GM12878 (cell line): ENCODE measurements around the gene CDHR2. TPM values are rescaled to one million over a fixed set of nuclear protein-coding genes. Genes with fewer than 3 reads are reported as not detected.

Experiments
- ATAC-seq: fragments of 200-7000 bp; cut with Tn5 transposase; 3 replicates; pipeline ENCODE4 v1.9.1; 2020; ENCODE audit warnings: mild to moderate bottlenecking, moderate library complexity
- BruUV-seq: library from RNA; stranded (reverse); fragments of 400-500 nt; replicated peaks from 2 replicates; lab custom pipeline; 2021; lab: Mats Ljungman, UMichigan
- CTCF ChIA-PET: fragments of 300-600 bp; sonication (Branson Sonifier 250); formaldehyde crosslinking; extraction: SDS; loops from one replicate; lab custom pipeline; 2021; ENCODE audit warnings: inconsistent platforms; lab: Yijun Ruan, JAX
- POLR2A ChIA-PET: fragments of 350-600 bp; formaldehyde crosslinking; extraction: SDS; loops from one replicate; lab custom pipeline; 2021; ENCODE audit warnings: inconsistent platforms; lab: Charles Lee
- RAD21 ChIA-PET: fragments of 300-600 bp; sonication (Branson Sonifier 250); formaldehyde crosslinking; loops from one replicate; lab custom pipeline; 2023; ENCODE audit warnings: antibody characterized with exemption; ENCODE audit not compliant: unreplicated experiment; lab: Charles Lee
- SMC1A ChIA-PET: fragments of 300-600 bp; sonication (Branson Sonifier 250); formaldehyde crosslinking; loops from one replicate; lab custom pipeline; 2023; ENCODE audit not compliant: unreplicated experiment, uncharacterized antibody; lab: Charles Lee
- DNase-seq: peaks from one replicate; pipeline ENCODE4 v3.0.0-alpha.2; 2011; ENCODE audit warnings: low read depth, low spot score
- FAIRE-seq: peaks from 3 replicates; lab custom pipeline; 2011; peaks lifted over from hg19 to GRCh38; lab: Jason Lieb, UNC
- H2AFZ ChIP-seq: 2 replicates; pipeline ENCODE4 v1.6.0; 2011; ENCODE audit warnings: low read depth, low read length, control low read depth; ENCODE audit not compliant: control insufficient read depth
- H3K27ac ChIP-seq: 2 replicates; pipeline ENCODE4 v1.5.1; 2011; ENCODE audit warnings: control low read depth; ENCODE audit not compliant: control insufficient read depth, insufficient read depth
- H3K27me3 ChIP-seq, 2 experiments: replicated peaks in 1 of 2; 2 replicates each; pipeline versions ENCODE4 v1.6.0 to v1.6.1; 2011; ENCODE audit warnings: low read length in 1 of 2; ENCODE audit not compliant: control insufficient read depth in 2 of 2, insufficient read depth in 2 of 2
- H3K36me3 ChIP-seq, 2 experiments: 2 replicates each; pipeline ENCODE4 v1.5.1; 2011; ENCODE audit warnings: low read length in 1 of 2; ENCODE audit not compliant: control insufficient read depth in 2 of 2, insufficient read depth in 2 of 2
- H3K4me1 ChIP-seq: 2 replicates; pipeline ENCODE4 v1.6.1; 2011; ENCODE audit warnings: mild to moderate bottlenecking, low read length, moderate library complexity, mixed read lengths; ENCODE audit not compliant: control insufficient read depth, insufficient read depth
- H3K4me2 ChIP-seq: 2 replicates; pipeline ENCODE4 v1.6.0; 2011; ENCODE audit warnings: control low read depth; ENCODE audit not compliant: control insufficient read depth, insufficient read depth
- H3K4me3 ChIP-seq: fragments of 200-600 bp; sonication (generic); 2 replicates; pipeline ENCODE4 v1.5.1; 2016
- H3K79me2 ChIP-seq: 2 replicates; pipeline ENCODE4 v1.6.0; 2011; ENCODE audit warnings: low read length; ENCODE audit not compliant: control insufficient read depth, insufficient read depth
- H3K9ac ChIP-seq: 2 replicates; pipeline ENCODE4 v1.8.0; 2011; ENCODE audit warnings: low read length, control low read depth, mixed read lengths; ENCODE audit not compliant: control insufficient read depth, insufficient read depth
- H3K9me3 ChIP-seq: replicated peaks from 3 replicates; pipeline ENCODE4 v1.5.1; 2011; ENCODE audit warnings: mild to moderate bottlenecking, low read length; ENCODE audit not compliant: control insufficient read depth, insufficient read depth
- H4K20me1 ChIP-seq: 2 replicates; pipeline ENCODE4 v1.6.0; 2011; ENCODE audit not compliant: control insufficient read depth, insufficient read depth
- CHD2 ChIP-seq: IDR thresholded peaks from 2 replicates; pipeline ENCODE4 v1.6.1; 2011; ENCODE audit warnings: low read depth, low read length, improper control_type of control experiment, borderline replicate concordance
- MAX ChIP-seq: IDR thresholded peaks from 2 replicates; pipeline ENCODE4 v1.6.1; 2012; ENCODE audit warnings: low read depth, low read length, improper control_type of control experiment
- PKNOX1 ChIP-seq: fragments of 450-650 bp; IDR thresholded peaks from 2 replicates; pipeline ENCODE4 v1.6.1; 2016; ENCODE audit warnings: mild to moderate bottlenecking
- PML ChIP-seq: IDR thresholded peaks from 2 replicates; pipeline ENCODE4 v1.6.1; 2012; ENCODE audit warnings: low read length, inconsistent platforms
- RAD21 ChIP-seq: IDR thresholded peaks from 2 replicates; pipeline ENCODE4 v1.6.1; 2011; ENCODE audit warnings: mild to moderate bottlenecking, low read depth, low read length, moderate library complexity; ENCODE audit not compliant: insufficient read depth
- SMAD5 ChIP-seq: IDR thresholded peaks from 2 replicates; pipeline ENCODE4 v1.6.1; 2016; ENCODE audit warnings: antibody characterized with exemption, low read depth
- SREBF2 ChIP-seq: IDR thresholded peaks from 2 replicates; pipeline ENCODE4 v1.6.1; 2012; ENCODE audit warnings: mild to moderate bottlenecking, low read length
- TARDBP ChIP-seq: IDR thresholded peaks from 2 replicates; pipeline ENCODE4 v1.6.1; 2016; ENCODE audit warnings: borderline replicate concordance
- WGBS: methylation state at CpG from one replicate; pipeline ENCODE4 v1.1.6; 2016; ENCODE audit warnings: low lambda C conversion rate; ENCODE audit not compliant: insufficient replicate concordance, insufficient coverage; ENCODE audit errors: missing lambda C conversion rate; 5-methylcytosine and 5-hydroxymethylcytosine counted together
- in situ Hi-C: fragments of 300-500 bp; cut with MboI; formaldehyde crosslinking; loops from 9 replicates; pipeline ENCODE4 v1.14.3; 2018; ENCODE audit warnings: mixed read lengths
- intact Hi-C: fragments of 100-400 bp; cut with micrococcal nuclease; formaldehyde crosslinking; loops from one replicate; pipeline ENCODE4 v1.14.2; 2022; ENCODE audit not compliant: unreplicated experiment
- polyA plus RNA-seq, 11 experiments: library from polyadenylated mRNA; depleted of rRNA in 4 of 11; unstranded in 6 of 11; stranded (reverse) in 5 of 11; fragments of >200 nt; fragmentation: Nextera tagmentation in 4 of 11; fragmentation: Illumina TruSeq in 1 of 11; extraction: Ambion mirVana in 4 of 11; extraction: Trizol in 1 of 11; gene quantifications; 1 replicate in 1 of 11; 2 replicates in 10 of 11; pipeline versions ENCODE4 v1.2.1 to v1.2.3, GENCODE V29; 2011 to 2016; ENCODE audit warnings: inconsistent platforms in 2 of 11, missing spikeins in 2 of 11, low read depth in 1 of 11
- total RNA-seq, 4 experiments: library from RNA; depleted of rRNA in 3 of 4; stranded (reverse); fragments of >200 nt in 3 of 4; fragmentation: Illumina TruSeq in 1 of 4; extraction: Trizol in 1 of 4; gene quantifications; 2 replicates each; pipeline versions ENCODE4 v1.2.1 to v1.2.3, GENCODE V29; 2013 to 2021

Gene CDHR2
- total and polyA plus RNA-seq, 10 of the 15 experiments (the other 5 are each of a cell fraction or from before 2014, with no cell fraction given): 0.03 to 0.46 (median 0.06) TPM; not detected in 5

DNA sequence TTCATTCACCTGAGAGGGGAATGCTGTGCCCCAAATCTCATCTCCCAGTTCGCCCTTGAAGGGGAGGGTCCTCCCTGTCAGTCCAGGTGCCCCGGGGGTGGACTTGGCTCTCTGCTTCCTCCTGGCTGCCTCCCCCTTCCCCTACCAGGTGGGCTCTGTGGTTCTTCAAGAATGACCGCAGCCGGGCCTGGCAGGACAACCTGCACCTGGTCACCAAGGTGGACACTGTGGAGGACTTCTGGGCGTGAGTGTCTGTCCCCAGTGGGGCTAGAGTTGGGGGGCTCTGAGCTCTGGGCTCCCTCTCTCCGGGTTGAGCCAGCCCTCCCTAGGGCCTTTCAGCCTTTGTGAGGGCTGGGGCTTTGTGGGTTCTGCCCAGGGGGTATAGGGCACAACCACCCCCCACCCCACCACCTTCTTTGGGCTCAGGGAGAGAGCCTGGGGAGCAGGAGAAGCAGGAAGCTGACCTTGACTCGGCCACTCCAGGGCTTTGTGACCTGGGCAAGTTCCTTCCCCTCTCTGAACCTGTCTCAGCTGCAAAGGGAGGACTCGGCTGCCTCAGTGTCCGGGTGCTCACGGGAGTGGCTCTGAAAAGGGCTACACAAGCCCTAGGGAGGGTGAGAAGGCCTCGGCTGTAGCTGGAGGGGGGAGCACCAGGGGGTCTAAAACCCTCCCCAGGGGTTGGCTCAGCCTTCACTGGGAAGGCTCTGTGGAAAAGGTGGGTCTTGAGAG, 94.5 kb downstream of the CDHR2 start:
- Histone ChIP-seq H3K27ac (no peak overlapping the region), H4K20me1 (no peaks in the 10 kb centered on the region), H3K36me3 (no peaks in the 10 kb centered on the region), H3K9ac (no peak overlapping the region), H3K27me3 (no peaks in the 10 kb centered on the region), H3K4me2 (no peak overlapping the region), H3K79me2 (no peaks in the 10 kb centered on the region), H3K4me1 (peaks cover 13% of the 10 kb centered on the region), H3K9me3 (no peaks in the 10 kb centered on the region), H3K4me3 (no peak overlapping the region), H2AFZ (no peak overlapping the region)
- in situ Hi-C loops (no loop called here), intact Hi-C loops (loop anchor here (10.0 kb wide), 1 partner anchor 229 kb away; the partner anchor contains the start of gene CLTB)
- no peak for ATAC-seq
- no peak for DNase-seq
- 48% methylated on average over 11 of the region's 11 CpGs for WGBS
- CTCF ChIA-PET: no interaction called here
- SMC1A ChIA-PET: interaction anchor here (1.0 kb wide), 1 partner anchor 17 kb away, joined by 3 read pairs; no protein-coding TSS in a partner anchor
- RAD21 ChIA-PET: no interaction called here
- POLR2A ChIA-PET: no interaction called here
- TF ChIP-seq SREBF2 (no peak), RAD21 (no peak), CHD2 (no peak), PKNOX1 (no peak), MAX (no peak), TARDBP (no peak), PML (no peak), SMAD5 (no peak)
- FAIRE-seq: no peak
- BruUV-seq: no TSS peak
